ENCODE results near the gene ADK.

The ADK gene

DNA sequence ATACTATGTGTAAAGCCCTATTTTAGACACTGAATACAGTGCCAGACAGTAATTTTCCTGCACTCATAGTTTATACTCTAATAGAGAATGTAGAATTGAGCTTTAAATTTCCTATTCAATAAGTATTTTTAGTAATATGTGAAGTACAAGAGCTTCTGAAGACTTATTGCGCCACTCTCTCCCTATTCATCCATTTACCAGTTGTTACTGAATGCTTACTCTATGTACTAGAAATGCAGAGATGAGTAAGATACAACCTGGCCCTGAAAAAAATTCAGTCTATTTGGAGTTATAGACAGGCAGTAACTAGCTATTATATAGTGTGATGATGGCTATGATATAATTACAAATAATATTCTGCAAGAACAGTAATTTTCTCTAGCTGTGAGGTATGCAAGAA is 98.8 kb downstream of the ADK start:
- no peaks in the 10 kb centered on the region for H3K4me1 ChIP-seq (ENCODE audit: control insufficient read depth, insufficient read depth, low read length, poor library complexity, severe bottlenecking)
- no peak overlapping the region for H3K4me3 ChIP-seq (ENCODE audit: insufficient read depth, low read depth, low read length, poor library complexity, severe bottlenecking)
- no peaks in the 10 kb centered on the region for H3K27me3 ChIP-seq (replicated peaks; ENCODE audit: control insufficient read depth, insufficient read depth, low read length, poor library complexity, severe bottlenecking)
- H3K27ac ChIP-seq (ENCODE audit: insufficient read depth, low read length, poor library complexity, severe bottlenecking) = no peak overlapping the region
- H3K36me3 ChIP-seq (ENCODE audit: control insufficient read depth, insufficient read depth, low read length) = no peaks in the 10 kb centered on the region
- H3K9me3 ChIP-seq (ENCODE audit: control insufficient read depth, low read length) = no peaks in the 10 kb centered on the region
- DNase-seq = no peak

DNA sequence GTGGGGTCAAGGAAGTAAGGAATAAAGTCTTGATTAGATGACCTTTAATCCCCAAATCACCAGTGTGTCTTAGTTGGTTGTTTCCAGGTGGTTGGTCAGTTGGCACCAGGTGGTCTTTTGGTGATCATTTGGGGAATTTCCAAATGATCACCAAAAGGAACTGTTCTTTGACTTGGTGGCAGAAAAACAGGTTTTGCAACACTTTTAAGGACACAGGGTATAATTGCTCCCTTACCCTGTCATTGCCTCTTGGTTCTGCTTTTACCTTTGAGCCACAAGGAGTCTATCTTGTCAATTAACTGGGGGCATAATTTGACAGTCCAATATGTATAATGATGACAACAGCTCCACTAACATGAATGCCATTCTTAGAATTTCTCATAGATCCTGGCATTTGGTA is 104.2 kb downstream of the ADK start:
- no peak overlapping the region for H3K27ac ChIP-seq (ENCODE audit: insufficient read depth, low read length, poor library complexity, severe bottlenecking)
- H3K4me1 ChIP-seq (ENCODE audit: control insufficient read depth, insufficient read depth, low read length, poor library complexity, severe bottlenecking) = no peaks in the 10 kb centered on the region
- H3K4me3 ChIP-seq (ENCODE audit: insufficient read depth, low read depth, low read length, poor library complexity, severe bottlenecking) = no peak overlapping the region
- no peaks in the 10 kb centered on the region for H3K36me3 ChIP-seq (ENCODE audit: control insufficient read depth, insufficient read depth, low read length)
- H3K27me3 ChIP-seq (replicated peaks; ENCODE audit: control insufficient read depth, insufficient read depth, low read length, poor library complexity, severe bottlenecking) = no peaks in the 10 kb centered on the region
- H3K9me3 ChIP-seq (ENCODE audit: control insufficient read depth, low read length) = no peaks in the 10 kb centered on the region
- no peak for DNase-seq

DNA sequence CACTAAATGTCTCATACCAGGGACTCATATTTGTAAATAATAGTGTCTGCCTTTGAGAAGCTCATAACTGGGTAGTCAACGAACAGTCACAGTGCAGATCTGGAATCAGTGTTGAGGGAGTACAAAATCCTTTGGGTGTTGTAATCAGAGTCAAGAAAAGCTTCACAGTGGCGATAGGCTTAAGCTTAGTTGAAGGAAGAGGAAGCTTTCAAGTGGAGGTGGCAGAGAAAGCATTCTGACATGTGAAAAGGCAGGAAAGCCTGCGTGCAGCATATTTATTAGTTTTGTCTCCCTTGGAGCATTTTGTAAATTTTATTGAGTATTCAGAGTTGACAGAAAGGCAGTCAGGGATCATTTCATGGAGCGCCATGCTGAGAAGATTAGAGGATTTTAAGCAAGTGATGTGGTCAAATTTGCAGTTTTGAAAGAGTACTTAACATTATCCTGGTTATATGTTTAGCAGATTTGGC is 104.9 kb downstream of the ADK start:
- Histone ChIP-seq H3K4me3 (ENCODE audit: insufficient read depth, low read depth, low read length, poor library complexity, severe bottlenecking) (no peak overlapping the region), H3K27ac (ENCODE audit: insufficient read depth, low read length, poor library complexity, severe bottlenecking) (no peak overlapping the region), H3K27me3 (replicated peaks; ENCODE audit: control insufficient read depth, insufficient read depth, low read length, poor library complexity, severe bottlenecking) (no peaks in the 10 kb centered on the region), H3K36me3 (ENCODE audit: control insufficient read depth, insufficient read depth, low read length) (no peaks in the 10 kb centered on the region), H3K4me1 (ENCODE audit: control insufficient read depth, insufficient read depth, low read length, poor library complexity, severe bottlenecking) (no peaks in the 10 kb centered on the region), H3K9me3 (ENCODE audit: control insufficient read depth, low read length) (no peaks in the 10 kb centered on the region)
- no peak for DNase-seq

GRCh38 chr10:74262856-74263255 is 111.8 kb downstream of the ADK start:
- DNase-seq = no peak
- no peaks in the 10 kb centered on the region for H3K36me3 ChIP-seq (ENCODE audit: control insufficient read depth, insufficient read depth, low read length)
- no peak overlapping the region for H3K27ac ChIP-seq (ENCODE audit: insufficient read depth, low read length, poor library complexity, severe bottlenecking)
- no peaks in the 10 kb centered on the region for H3K27me3 ChIP-seq (replicated peaks; ENCODE audit: control insufficient read depth, insufficient read depth, low read length, poor library complexity, severe bottlenecking)
- no peaks in the 10 kb centered on the region for H3K9me3 ChIP-seq (ENCODE audit: control insufficient read depth, low read length)
- H3K4me3 ChIP-seq (ENCODE audit: insufficient read depth, low read depth, low read length, poor library complexity, severe bottlenecking) = no peak overlapping the region
- no peaks in the 10 kb centered on the region for H3K4me1 ChIP-seq (ENCODE audit: control insufficient read depth, insufficient read depth, low read length, poor library complexity, severe bottlenecking)

DNA sequence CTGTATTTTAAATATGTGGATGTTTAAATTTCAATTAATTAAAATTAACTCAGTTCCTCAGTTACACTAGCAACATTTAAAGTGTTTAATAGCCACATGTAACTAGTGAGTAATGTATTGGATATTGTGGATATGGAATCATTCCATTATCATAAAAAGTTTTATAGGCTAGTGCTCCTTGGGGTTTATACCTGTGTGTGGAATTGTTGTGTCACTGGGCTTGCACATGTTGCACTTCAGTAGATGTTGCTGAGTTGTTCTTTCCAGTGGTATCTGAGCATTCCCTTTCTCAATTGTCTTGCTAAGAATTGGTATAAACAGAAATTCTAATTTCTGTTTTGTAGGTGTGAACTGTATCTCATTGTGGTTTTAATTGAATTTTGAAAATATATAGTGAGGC is 113.0 kb downstream of the ADK start:
- Histone ChIP-seq H3K27me3 (replicated peaks; ENCODE audit: control insufficient read depth, insufficient read depth, low read length, poor library complexity, severe bottlenecking) (no peaks in the 10 kb centered on the region), H3K9me3 (ENCODE audit: control insufficient read depth, low read length) (no peaks in the 10 kb centered on the region), H3K36me3 (ENCODE audit: control insufficient read depth, insufficient read depth, low read length) (no peaks in the 10 kb centered on the region), H3K4me1 (ENCODE audit: control insufficient read depth, insufficient read depth, low read length, poor library complexity, severe bottlenecking) (no peaks in the 10 kb centered on the region), H3K27ac (ENCODE audit: insufficient read depth, low read length, poor library complexity, severe bottlenecking) (no peak overlapping the region), H3K4me3 (ENCODE audit: insufficient read depth, low read depth, low read length, poor library complexity, severe bottlenecking) (no peak overlapping the region)
- DNase-seq = no peak

DNA sequence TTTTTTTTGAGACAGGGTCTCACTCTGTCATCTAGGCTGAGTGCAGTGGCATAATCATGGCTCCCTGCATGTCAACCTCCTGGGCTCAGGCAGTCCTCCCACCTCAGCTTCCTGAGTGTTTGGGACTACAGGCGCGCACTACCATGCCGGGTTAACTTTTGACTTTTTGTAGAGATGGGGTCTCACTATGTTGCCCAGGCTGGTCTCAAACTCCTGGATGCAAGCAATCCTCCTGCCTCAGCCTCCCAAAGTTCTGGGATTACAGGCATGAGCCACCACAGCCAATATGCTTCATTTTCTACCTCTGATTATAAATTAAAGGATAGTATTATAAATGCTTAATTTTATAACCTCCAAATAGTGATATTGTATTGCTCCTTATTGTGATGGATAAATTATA is 121.3 kb downstream of the ADK start:
- no peaks in the 10 kb centered on the region for H3K9me3 ChIP-seq (ENCODE audit: control insufficient read depth, low read length)
- H3K27me3 ChIP-seq (replicated peaks; ENCODE audit: control insufficient read depth, insufficient read depth, low read length, poor library complexity, severe bottlenecking) = no peaks in the 10 kb centered on the region

GRCh38 chr10:74275755-74276290 is 124.8 kb downstream of the ADK start:
- H3K9me3 ChIP-seq (ENCODE audit: control insufficient read depth, low read length) = no peaks in the 10 kb centered on the region
- DNase-seq = no peak
- H3K27ac ChIP-seq (ENCODE audit: insufficient read depth, low read length, poor library complexity, severe bottlenecking) = no peak overlapping the region

More for the DNA sequence above, 121.3 kb downstream of the ADK start:
- Histone ChIP-seq H3K27ac (ENCODE audit: insufficient read depth, low read length, poor library complexity, severe bottlenecking) (no peak overlapping the region), H3K4me1 (ENCODE audit: control insufficient read depth, insufficient read depth, low read length, poor library complexity, severe bottlenecking) (no peaks in the 10 kb centered on the region), H3K4me3 (ENCODE audit: insufficient read depth, low read depth, low read length, poor library complexity, severe bottlenecking) (no peak overlapping the region), H3K36me3 (ENCODE audit: control insufficient read depth, insufficient read depth, low read length) (no peaks in the 10 kb centered on the region)
- no peak for DNase-seq

GRCh38 chr10:74276416-74276815 is 125.4 kb downstream of the ADK start:
- no peaks in the 10 kb centered on the region for H3K27me3 ChIP-seq (replicated peaks; ENCODE audit: control insufficient read depth, insufficient read depth, low read length, poor library complexity, severe bottlenecking)
- H3K4me1 ChIP-seq (ENCODE audit: control insufficient read depth, insufficient read depth, low read length, poor library complexity, severe bottlenecking) = no peaks in the 10 kb centered on the region
- no peak for DNase-seq
- no peak overlapping the region for H3K27ac ChIP-seq (ENCODE audit: insufficient read depth, low read length, poor library complexity, severe bottlenecking)
- H3K4me3 ChIP-seq (ENCODE audit: insufficient read depth, low read depth, low read length, poor library complexity, severe bottlenecking) = no peak overlapping the region
- no peaks in the 10 kb centered on the region for H3K36me3 ChIP-seq (ENCODE audit: control insufficient read depth, insufficient read depth, low read length)
- H3K9me3 ChIP-seq (ENCODE audit: control insufficient read depth, low read length) = no peaks in the 10 kb centered on the region

More at GRCh38 chr10:74275755-74276290, 124.8 kb downstream of the ADK start:
- H3K27me3 ChIP-seq (replicated peaks; ENCODE audit: control insufficient read depth, insufficient read depth, low read length, poor library complexity, severe bottlenecking) = no peaks in the 10 kb centered on the region
- no peaks in the 10 kb centered on the region for H3K4me1 ChIP-seq (ENCODE audit: control insufficient read depth, insufficient read depth, low read length, poor library complexity, severe bottlenecking)
- H3K36me3 ChIP-seq (ENCODE audit: control insufficient read depth, insufficient read depth, low read length) = no peaks in the 10 kb centered on the region
- H3K4me3 ChIP-seq (ENCODE audit: insufficient read depth, low read depth, low read length, poor library complexity, severe bottlenecking) = no peak overlapping the region

DNA sequence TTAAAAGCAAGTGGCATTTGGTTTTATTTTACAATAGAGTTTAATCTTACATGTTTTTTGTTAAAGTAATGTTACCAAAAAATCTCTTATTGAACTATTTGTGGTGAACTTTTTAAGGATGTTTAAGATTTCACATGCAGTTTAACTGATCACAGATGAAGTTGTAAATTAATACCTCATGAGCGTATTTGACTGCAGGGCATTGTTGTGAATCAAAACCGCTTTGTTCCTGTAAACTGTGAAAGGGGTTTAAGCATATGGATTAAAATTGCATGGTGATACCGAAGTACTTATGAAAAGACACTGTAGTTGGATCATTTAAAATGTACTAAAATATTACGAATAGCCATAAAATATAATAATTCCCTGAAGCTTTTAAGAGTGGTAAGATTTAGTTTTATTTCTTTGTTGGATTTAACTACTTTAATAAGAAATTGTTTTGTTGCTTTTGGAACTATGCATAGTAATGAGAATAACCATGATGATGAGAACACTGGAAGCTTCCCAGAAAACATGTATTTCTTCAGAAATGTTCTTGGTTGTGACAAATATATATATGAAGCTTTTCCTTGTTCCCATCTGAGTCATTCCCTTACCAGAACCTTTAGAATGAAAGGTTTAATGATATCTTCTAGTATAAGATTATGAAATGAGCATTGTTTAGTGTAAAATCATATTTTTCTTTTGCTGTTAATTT is 131.3 kb downstream of the ADK start:
- DNase-seq = no peak

GRCh38 chr10:74282848-74283210 is 131.8 kb downstream of the ADK start:
- no peak overlapping the region for H3K4me3 ChIP-seq (ENCODE audit: insufficient read depth, low read depth, low read length, poor library complexity, severe bottlenecking)
- no peak for DNase-seq

More for the DNA sequence above, 131.3 kb downstream of the ADK start:
- Histone ChIP-seq H3K27me3 (replicated peaks; ENCODE audit: control insufficient read depth, insufficient read depth, low read length, poor library complexity, severe bottlenecking) (no peaks in the 10 kb centered on the region), H3K4me3 (ENCODE audit: insufficient read depth, low read depth, low read length, poor library complexity, severe bottlenecking) (no peak overlapping the region), H3K36me3 (ENCODE audit: control insufficient read depth, insufficient read depth, low read length) (no peaks in the 10 kb centered on the region), H3K27ac (ENCODE audit: insufficient read depth, low read length, poor library complexity, severe bottlenecking) (no peak overlapping the region), H3K4me1 (ENCODE audit: control insufficient read depth, insufficient read depth, low read length, poor library complexity, severe bottlenecking) (no peaks in the 10 kb centered on the region), H3K9me3 (ENCODE audit: control insufficient read depth, low read length) (no peaks in the 10 kb centered on the region)

More at GRCh38 chr10:74282848-74283210, 131.8 kb downstream of the ADK start:
- Histone ChIP-seq H3K27ac (ENCODE audit: insufficient read depth, low read length, poor library complexity, severe bottlenecking) (no peak overlapping the region), H3K4me1 (ENCODE audit: control insufficient read depth, insufficient read depth, low read length, poor library complexity, severe bottlenecking) (no peaks in the 10 kb centered on the region), H3K36me3 (ENCODE audit: control insufficient read depth, insufficient read depth, low read length) (no peaks in the 10 kb centered on the region), H3K27me3 (replicated peaks; ENCODE audit: control insufficient read depth, insufficient read depth, low read length, poor library complexity, severe bottlenecking) (no peaks in the 10 kb centered on the region), H3K9me3 (ENCODE audit: control insufficient read depth, low read length) (no peaks in the 10 kb centered on the region)

All from effector memory CD4-positive, alpha-beta T cell (primary cell).